OCI-M1 (cell line): ENCODE data around the gene YY1.

ENCODE experiments used
- DNase-seq: peaks from one replicate; lab custom pipeline; 2025; lab: John Stamatoyannopoulos, UW

Gene YY1

DNA sequence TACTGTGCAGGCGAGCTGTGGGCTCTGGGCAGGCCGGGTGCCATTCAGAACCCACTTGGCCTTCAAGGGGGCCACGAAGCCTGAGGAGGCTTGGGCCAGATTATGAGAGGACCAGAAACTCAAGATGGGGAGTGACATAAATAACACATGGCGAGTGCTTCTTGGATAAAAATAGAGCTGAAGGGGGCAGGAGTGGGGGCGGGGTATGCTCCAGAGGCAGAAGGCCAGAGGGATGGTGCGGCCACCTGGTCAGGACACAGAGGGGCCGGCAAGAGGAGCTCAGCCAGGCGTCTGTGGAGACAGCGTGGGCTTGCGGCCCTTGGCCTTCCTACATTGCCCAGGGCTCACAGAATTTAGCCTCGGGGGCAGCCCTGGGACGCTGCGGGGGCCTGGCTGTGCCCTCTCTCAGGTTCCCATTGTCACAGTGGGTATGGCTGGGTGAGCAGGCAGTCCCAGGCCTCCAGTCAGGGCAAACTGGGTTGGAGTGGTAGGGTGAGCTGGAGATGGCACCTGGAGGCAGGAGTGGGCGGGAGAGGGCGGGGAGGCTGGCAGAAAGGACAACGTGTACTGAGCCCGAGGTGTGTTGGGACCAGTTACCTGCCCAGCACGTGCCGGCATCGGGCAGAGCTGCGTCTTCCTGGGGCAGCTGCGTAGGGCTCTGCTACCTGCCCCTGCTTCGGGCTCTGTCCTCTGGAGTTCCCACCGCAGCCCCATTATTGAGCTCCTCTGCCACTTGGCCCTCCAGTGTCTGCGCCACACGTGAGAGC lies 74.7 kb downstream of the YY1 start:
- no peak for DNase-seq

DNA sequence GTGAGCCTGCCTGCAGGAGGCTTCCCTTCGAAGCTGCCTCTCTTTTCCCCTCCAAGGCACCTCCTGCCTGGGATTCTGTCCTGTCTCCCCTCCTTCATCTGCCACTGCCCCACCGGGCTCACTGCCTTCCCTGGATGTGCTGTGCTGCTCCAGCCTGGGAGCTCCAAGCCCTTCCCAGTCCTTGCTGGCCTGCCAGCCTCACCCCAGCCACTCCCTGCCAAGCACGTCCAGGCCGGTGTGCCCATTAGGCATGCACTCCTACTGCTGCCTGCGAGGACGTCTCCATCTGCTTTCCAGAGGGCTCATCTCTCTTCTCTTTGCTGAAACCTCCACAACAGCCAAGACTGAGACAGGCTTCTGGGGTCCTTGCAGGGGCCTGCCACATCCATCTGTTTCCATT lies 75.8 kb downstream of the YY1 start:
- DNase-seq: no peak

DNA sequence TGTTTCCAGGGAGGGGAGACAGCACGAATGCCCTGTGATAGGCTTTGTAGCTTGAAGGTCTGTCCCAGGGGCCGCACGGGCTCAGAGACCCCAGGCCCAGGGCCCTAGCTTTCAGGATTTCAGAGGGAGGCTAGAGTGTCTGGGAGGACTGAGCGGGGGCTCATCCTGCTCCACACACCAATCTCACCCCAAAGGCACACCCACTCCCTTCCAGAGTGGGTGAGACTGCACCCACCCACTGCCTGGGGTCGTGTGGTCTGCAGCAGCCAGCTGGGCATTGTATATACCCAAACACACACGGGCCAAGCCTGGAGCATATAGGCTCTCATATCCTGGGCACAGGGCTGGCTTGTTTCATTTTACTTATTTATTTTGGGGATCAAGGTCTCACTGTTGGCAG lies 78.4 kb downstream of the YY1 start:
- no peak for DNase-seq

DNA sequence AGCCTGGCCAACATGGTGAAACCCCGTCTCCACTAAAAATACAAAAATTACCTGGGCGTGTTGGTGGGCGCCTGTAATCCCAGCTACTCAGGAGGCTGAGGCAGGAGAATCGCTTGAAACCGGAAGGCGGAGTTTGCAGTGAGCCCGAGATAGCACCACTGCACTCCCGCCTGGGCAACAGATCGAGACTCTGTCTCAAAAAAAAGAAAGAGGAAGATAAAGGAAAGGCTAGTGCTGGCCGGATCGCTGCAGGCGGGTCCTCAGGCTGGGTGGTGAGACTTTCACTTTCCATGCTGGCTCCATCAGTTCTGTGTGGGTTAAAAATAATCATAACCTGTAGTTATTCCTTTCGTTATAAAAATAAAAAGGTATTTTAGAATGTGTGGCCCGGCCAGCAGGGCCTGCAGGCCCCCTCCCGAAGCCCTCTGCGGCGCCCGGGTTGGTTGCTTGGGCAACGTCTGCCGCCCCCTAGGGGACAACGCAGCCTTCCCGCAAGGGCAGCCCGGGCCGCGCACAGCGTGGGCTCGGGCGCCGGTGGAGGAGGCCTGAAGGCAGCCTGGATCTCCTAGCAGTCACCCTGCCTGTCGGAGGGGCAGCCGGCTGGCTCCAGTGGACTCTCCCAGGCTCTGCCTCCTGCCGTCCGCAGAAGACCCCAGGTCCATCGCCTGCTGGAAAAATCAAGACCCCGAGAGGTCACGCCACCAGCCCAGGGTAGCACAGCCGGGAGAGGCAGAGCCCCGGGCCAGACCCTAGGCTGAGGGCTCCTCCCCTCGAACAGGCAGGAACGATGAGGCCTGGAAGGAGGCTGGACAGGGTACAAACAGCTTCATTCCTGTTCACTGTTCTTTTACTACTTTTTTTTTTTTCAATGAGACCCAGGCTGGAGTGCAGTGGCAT lies 79.2 kb downstream of the YY1 start:
- DNase-seq: peak; percentile 69

- DNase-seq: no peak
Observed at GRCh38 chr14:100320157-100320856, 81.4 kb downstream of the YY1 start.

- no peak for DNase-seq
Observed at GRCh38 chr14:100321473-100322137, 82.7 kb downstream of the YY1 start.

DNA sequence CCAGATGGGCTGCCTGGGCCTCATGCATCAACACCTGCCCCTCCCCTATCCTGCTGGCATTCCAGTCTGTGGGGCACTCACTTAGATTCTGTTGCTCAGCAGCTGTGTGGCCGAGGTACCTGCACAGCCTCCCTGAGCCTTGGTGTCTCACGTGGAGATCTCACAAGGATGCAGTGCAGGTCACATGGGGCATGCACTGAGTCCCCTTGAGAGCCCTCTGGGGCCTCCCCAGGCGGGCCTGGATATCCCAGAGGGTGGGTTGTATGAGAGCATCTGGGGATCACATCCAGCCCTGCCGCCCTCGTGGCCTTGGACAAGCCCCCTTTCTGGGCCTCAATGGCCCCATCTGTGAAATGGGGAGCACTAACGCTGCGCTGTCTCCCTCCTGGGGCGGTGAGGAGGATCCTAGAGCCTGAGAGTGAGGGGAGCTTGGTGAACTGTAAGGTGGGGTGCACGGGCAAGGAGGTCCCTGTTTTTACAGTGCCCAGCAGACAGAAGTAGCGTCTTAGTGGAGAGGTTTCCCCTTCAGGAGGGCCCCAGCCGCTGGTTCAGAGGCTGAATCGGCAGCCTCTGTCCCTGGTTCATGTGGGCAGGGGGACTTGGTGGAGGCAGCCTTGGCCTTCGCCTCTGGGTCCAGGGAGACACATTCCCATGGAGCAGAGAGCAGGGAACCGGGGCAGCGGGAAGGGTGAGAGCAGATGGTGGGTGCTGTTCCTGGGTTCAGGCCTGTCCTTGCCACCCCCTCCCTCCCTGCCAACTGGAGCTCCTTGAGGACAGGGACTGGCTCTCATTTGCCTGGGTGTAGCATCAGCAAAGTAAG lies 83.4 kb downstream of the YY1 start:
- DNase-seq: no peak

GRCh38 chr14:100323121-100323941 lies 84.4 kb downstream of the YY1 start, which contains the start of gene SLC25A47:
SLC25A47 (plus strand) TSS chr14:100323339; CDS start chr14:100323415, 76 bp downstream.
- DNase-seq: no peak

DNA sequence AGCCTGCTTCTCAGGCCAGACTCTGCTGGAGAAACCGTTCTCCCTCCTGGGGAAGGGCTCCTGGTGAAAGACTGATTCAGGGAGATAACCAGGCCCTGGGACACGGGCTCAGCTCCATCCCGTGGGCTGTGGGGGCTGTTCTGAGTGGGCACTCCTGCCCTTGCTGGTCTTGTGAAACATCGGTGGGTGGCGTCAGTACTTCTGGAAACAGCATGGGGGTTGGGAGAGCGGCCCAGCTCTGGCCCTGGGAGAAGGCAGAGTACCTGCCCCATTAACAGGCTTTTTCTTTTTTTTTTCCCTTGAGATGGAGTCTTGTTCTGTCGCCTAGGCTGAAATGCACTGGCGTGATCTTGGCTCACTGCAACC lies 85.0 kb downstream of the YY1 start:
- no peak for DNase-seq

DNA sequence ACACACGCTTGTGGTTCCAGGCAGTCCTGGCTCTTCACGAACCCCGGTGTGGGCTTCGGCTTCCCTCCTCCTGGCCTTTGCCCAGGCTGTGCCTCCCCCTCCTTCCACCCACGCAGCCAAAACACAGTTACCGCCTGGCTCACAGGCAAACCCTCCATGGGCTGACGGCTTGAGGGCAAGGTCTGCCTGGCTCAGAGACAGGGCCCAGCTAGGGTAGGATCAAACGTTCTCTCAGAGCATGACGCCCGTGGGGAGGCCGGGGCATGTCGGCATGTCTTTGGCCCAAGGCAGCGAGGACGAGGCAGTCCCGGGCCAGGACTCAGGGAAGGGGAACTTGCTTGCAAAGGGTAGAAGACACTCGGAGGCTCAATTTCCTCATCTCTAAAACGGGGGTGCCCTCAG lies 86.3 kb downstream of the YY1 start:
- no peak for DNase-seq

- no peak for DNase-seq
Observed at GRCh38 chr14:100325958-100326357, 87.0 kb downstream of the YY1 start.

GRCh38 chr14:100327128-100327527 lies 88.2 kb downstream of the YY1 start:
- DNase-seq: no peak

- no peak for DNase-seq
Observed at GRCh38 chr14:100328495-100329163, 89.7 kb downstream of the YY1 start.

DNA sequence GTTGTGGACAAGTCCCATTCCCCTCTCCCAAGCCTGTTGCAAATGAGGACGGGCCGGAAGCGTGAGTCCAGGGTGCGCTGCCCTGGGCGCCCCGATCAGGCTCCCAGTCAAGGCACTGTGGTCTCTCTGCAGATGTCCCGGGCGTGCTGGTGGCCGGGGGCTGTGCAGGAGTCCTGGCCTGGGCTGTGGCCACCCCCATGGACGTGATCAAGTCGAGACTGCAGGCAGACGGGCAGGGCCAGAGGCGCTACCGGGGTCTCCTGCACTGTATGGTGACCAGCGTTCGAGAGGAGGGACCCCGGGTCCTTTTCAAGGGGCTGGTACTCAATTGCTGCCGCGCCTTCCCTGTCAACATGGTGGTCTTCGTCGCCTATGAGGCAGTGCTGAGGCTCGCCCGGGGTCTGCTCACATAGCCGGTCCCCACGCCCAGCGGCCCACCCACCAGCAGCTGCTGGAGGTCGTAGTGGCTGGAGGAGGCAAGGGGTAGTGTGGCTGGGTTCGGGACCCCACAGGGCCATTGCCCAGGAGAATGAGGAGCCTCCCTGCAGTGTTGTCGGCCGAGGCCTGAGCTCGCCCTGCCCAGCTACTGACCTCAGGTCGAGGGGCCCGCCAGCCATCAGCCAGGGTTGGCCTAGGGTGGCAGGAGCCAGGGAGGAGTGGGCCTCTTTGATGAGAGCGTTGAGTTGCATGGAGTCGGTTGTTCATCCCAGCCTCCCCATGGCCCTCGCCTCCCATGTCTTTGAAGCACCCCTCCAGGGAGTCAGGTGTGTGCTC lies 90.5 kb downstream of the YY1 start:
- DNase-seq: no peak

DNA sequence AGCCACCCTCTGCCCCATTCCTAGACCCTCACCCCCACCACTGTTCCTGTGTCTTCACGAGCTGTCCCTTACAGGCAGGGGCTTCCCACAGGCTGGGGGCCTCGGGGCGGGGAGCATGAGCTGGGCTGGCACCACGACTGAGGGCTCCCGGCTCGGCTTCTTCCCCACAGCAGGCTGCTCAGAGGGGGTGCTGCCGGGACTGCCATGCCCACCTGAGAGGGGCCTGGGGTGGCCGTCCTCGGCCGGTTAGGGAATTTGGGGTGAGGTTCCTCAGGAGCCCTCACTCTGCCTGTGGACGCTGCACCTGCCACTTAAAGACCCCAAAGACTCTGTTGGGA lies 91.0 kb downstream of the YY1 start:
- no peak for DNase-seq

DNA sequence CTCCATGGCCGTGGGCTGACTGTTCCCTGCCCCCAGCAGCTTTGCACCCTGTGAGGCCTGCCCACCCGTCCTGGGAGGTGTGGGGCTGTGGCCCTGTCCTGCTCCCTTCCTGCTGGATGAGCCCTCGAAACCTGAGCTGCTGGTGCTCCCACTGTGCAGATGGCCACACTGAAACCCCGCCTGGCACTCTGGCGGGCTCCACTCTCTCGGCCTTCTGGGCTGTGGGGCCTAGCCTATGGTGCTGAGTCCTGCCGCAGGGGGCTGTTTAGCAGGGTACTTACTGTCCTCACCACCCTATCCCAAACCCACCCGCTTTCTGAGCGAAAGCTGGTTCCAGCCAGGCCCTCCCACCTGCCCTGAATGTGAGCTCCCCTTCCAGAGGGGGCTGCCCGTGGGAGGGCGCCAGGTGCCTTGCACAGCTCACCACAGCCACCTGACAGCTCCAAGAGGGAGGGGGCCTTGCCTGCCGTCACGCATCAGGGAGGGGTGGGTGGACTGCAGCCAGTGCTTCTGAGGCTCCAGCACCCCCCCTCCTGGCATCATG lies 91.5 kb downstream of the YY1 start:
- no peak for DNase-seq

GRCh38 chr14:100332071-100332639 lies 93.2 kb downstream of the YY1 start:
- DNase-seq: peak; percentile 43
